Astrocyte of the hippocampus (primary cell): Measurements from ENCODE around the gene METAP1.
"Not testable (repeated sequence)": the region's sequence is repeated elsewhere in the genome, so short reads cannot be mapped to it uniquely, and the experiment has no call there.

Experiments
- DNase-seq: peaks from one replicate; pipeline ENCODE4 v3.0.0; 2011; ENCODE audit warnings: low read depth, low spot score

Gene METAP1

DNA sequence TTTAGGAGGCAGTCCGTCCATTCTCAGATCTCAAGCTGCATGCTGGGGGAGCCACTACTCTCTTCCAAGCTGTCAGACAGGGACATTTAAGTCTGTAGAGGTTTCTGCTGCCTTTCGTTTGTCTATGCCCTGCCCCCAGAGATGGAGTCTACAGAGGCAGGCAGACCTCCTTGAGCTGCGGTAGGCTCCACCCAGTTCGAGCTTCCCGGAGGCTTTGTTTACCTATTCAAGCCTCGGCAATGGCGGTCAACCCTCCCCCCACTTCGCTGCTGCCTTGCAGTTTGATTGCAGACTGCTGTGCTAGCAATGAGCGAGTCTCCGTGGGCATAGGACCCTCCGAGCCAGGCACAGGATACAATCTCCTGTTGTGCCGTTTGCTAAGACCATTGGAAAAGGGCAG, 103.8 kb downstream of the METAP1 start:
- no peak for DNase-seq

GRCh38 chr4:99099814-99100213, 104.3 kb downstream of the METAP1 start:
- not testable (repeated sequence) for DNase-seq

- peak; percentile 21 for DNase-seq
Measured at GRCh38 chr4:99100876-99101275, 105.4 kb downstream of the METAP1 start.

- peak; percentile 13 for DNase-seq
Measured at GRCh38 chr4:99102634-99103033, 107.1 kb downstream of the METAP1 start.

GRCh38 chr4:99103166-99103565, 107.6 kb downstream of the METAP1 start:
- no peak for DNase-seq

- DNase-seq: no peak
Measured at GRCh38 chr4:99104153-99104552, 108.6 kb downstream of the METAP1 start.

DNA sequence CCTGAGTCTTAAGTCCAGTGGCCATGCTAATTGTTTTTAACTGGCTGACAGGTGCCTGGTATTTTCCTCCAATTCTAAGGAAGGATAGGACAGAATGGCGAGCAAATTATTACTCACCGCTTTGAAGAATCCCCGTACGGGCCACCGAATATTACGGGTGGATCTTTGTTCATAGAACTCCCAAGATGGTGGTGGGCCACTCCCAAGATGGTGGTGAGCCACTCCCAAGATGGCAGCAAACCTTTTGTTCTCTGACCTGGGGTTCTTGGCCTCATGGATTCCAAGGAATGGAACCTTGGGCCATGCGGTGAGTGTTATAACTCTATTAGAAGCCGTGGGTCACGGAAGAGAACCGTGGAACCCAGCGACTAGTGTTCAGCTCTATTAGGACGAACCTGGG, 113.8 kb downstream of the METAP1 start:
- DNase-seq: not testable (repeated sequence)
